Sigmoid colon (tissue), 7 donors: Measurements from ENCODE around the gene CEACAM16. TPM values are rescaled to one million over a fixed set of nuclear protein-coding genes. Genes with fewer than 3 reads are reported as not detected.
"Not testable (repeated sequence)": the region's sequence is repeated elsewhere in the genome, so short reads cannot be mapped to it uniquely, and the experiment has no call there.

Experiments
- DNase-seq: peaks from one replicate; pipeline ENCODE4 v3.0.0-alpha.2; 2019
- H3K27ac ChIP-seq, 4 donors: fragments of 200-600 bp; sonication (generic); one replicate each; pipeline ENCODE4 v1.5.1; 2016 to 2019; ENCODE audit warnings: mild to moderate bottlenecking in 1 of 4
- H3K27me3 ChIP-seq, 3 donors: fragments of 200-600 bp; sonication (generic); one replicate each; pipeline ENCODE4 v1.5.1; 2019; ENCODE audit warnings: mild to moderate bottlenecking in 1 of 3
- H3K36me3 ChIP-seq, 4 donors: fragments of 200-600 bp; sonication (generic); one replicate each; pipeline ENCODE4 v1.5.1; 2016 to 2019
- H3K4me1 ChIP-seq, 4 donors: fragments of 200-600 bp; sonication (generic); one replicate each; pipeline ENCODE4 v1.5.1; 2017 to 2019
- H3K4me3 ChIP-seq, 4 donors: fragments of 200-600 bp; sonication (generic); one replicate each; pipeline ENCODE4 v1.5.1; 2017 to 2019; ENCODE audit warnings: mild to moderate bottlenecking in 2 of 4, moderate library complexity in 1 of 4
- H3K9me3 ChIP-seq, 4 donors: fragments of 200-600 bp in 3 of 4; sonication (generic) in 3 of 4; one replicate each; pipeline versions ENCODE4 v1.5.1 to v1.6.1; 2013 to 2019
- EP300 ChIP-seq, 4 donors: sonication (generic); formaldehyde crosslinking; IDR thresholded peaks; one replicate each; pipeline ENCODE4 v1.6.1; 2017; ENCODE audit warnings: antibody characterized with exemption in 4 of 4
- POLR2A ChIP-seq, 2 donors: fragments of 450-650 bp; IDR thresholded peaks; one replicate each; pipeline ENCODE4 v1.6.1; 2016; ENCODE audit warnings: antibody characterized with exemption in 2 of 2, mild to moderate bottlenecking in 2 of 2, moderate library complexity in 2 of 2
- POLR2AphosphoS5 ChIP-seq, 4 donors: sonication (generic); formaldehyde crosslinking; IDR thresholded peaks; one replicate each; pipeline ENCODE4 v1.6.1; 2017; ENCODE audit warnings: antibody characterized with exemption in 4 of 4
- WGBS, 2 donors: extraction: QIAGEN DNeasy Blood & Tissue Kit; methylation state at CpG; one replicate each; pipeline ENCODE4 v1.1.7; 2013; 5-methylcytosine and 5-hydroxymethylcytosine counted together
- intact Hi-C: fragments of 100-400 bp; cut with DNase I; formaldehyde crosslinking; loops from one replicate; pipeline ENCODE4 v1.15.1; 2023
- polyA plus RNA-seq, 3 donors: library from polyadenylated mRNA; stranded (reverse); fragments of 200-250 nt; gene quantifications; one replicate each; pipeline ENCODE4 v1.2.3, GENCODE V29; 2013
- total RNA-seq, 4 donors: library from RNA; depleted of rRNA; stranded (reverse); fragments of >200 nt; gene quantifications; one replicate each; pipeline ENCODE4 v1.1.0, GENCODE V29; 2016
- TF ChIP-seq, protein P1 (sequence below), 4 experiments: fragments of 450-650 bp in 3 of 4; fragments of 200-600 bp in 1 of 4; IDR thresholded peaks; one replicate each; pipeline ENCODE4 v1.5.1; 2016 to 2019; ENCODE audit warnings: antibody characterized with exemption in 4 of 4, mild to moderate bottlenecking in 3 of 4, moderate library complexity in 2 of 4
- donor health status: healthy with polysubstance abuse.
- donor health status: Bipolar disorder and iron deficiency.
- donor health status: healthy.

Gene CEACAM16
- total and polyA plus RNA-seq, 7 donors: not detected

DNA sequence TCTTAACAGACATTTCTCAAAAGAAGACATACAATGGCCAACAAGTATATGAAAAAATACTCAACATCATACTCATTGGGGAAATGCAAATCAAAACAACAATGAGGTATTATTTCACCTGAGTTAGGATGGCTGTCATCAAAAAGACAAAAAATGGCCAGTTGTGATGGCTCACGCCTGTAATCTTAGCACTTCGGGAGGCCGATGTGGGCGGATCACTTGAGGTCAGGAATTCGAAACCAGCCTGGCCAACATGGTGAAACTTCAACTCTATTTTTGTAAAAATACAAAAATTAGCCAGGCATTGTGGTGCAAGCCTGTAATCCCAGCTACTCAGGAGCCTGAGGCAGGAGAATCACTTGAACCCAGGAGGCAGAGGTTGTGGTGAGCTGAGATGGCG is 22.0 kb downstream of the CEACAM16 start:
- intact Hi-C loops: no loop called here
- H3K36me3 ChIP-seq: no peaks in the 10 kb centered on the region
- no peak overlapping the region for H3K4me3 ChIP-seq
- peaks cover 0 to 46% (median 32%) of the 10 kb centered on the region in 4 donors for H3K4me1 ChIP-seq
- H3K27ac ChIP-seq: no peak overlapping the region
- H3K27me3 ChIP-seq: no peaks in the 10 kb centered on the region
- no peaks in the 10 kb centered on the region for H3K9me3 ChIP-seq
- DNase-seq: no peak
- TF ChIP-seq, protein P1, sequence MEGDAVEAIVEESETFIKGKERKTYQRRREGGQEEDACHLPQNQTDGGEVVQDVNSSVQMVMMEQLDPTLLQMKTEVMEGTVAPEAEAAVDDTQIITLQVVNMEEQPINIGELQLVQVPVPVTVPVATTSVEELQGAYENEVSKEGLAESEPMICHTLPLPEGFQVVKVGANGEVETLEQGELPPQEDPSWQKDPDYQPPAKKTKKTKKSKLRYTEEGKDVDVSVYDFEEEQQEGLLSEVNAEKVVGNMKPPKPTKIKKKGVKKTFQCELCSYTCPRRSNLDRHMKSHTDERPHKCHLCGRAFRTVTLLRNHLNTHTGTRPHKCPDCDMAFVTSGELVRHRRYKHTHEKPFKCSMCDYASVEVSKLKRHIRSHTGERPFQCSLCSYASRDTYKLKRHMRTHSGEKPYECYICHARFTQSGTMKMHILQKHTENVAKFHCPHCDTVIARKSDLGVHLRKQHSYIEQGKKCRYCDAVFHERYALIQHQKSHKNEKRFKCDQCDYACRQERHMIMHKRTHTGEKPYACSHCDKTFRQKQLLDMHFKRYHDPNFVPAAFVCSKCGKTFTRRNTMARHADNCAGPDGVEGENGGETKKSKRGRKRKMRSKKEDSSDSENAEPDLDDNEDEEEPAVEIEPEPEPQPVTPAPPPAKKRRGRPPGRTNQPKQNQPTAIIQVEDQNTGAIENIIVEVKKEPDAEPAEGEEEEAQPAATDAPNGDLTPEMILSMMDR (IDR thresholded peaks at IDR 0.05): no peak
- TF ChIP-seq EP300 (IDR thresholded peaks at IDR 0.05) (no peak), POLR2A (IDR thresholded peaks at IDR 0.05) (no peak), POLR2AphosphoS5 (IDR thresholded peaks at IDR 0.05) (no peak)
- 82 to 84% methylated on average over 6 of the region's 6 CpGs for WGBS, 2 donors

DNA sequence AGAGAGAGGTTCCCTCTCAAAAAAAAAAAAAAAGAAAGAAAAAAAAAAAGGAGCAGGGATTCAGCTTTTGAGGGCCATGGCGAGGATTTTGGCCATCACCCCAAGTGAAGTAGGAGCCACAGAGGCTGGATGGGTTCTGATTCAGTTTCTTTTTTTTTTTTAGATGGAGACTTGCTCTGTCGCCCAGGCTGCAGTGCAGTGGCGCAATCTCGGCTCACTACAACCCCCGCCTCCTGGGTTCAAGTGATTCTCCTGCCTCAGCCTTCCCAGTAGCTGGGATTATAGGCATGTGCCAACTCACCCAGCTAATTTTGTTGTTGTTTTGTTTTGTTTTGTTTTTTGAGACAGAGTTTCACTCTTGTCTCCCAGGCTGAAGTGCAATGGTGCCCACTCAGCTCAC is 22.4 kb downstream of the CEACAM16 start:
- H3K4me3 ChIP-seq, H3K27ac ChIP-seq, H3K36me3 ChIP-seq, DNase-seq, H3K9me3 ChIP-seq, H3K27me3 ChIP-seq, intact Hi-C loops: not testable (repeated sequence)
- H3K4me1 ChIP-seq: peaks cover 0 to 46% (median 32%) of the 10 kb centered on the region in 4 donors
- 89 to 94% methylated on average over 5 of the region's 5 CpGs for WGBS, 2 donors

DNA sequence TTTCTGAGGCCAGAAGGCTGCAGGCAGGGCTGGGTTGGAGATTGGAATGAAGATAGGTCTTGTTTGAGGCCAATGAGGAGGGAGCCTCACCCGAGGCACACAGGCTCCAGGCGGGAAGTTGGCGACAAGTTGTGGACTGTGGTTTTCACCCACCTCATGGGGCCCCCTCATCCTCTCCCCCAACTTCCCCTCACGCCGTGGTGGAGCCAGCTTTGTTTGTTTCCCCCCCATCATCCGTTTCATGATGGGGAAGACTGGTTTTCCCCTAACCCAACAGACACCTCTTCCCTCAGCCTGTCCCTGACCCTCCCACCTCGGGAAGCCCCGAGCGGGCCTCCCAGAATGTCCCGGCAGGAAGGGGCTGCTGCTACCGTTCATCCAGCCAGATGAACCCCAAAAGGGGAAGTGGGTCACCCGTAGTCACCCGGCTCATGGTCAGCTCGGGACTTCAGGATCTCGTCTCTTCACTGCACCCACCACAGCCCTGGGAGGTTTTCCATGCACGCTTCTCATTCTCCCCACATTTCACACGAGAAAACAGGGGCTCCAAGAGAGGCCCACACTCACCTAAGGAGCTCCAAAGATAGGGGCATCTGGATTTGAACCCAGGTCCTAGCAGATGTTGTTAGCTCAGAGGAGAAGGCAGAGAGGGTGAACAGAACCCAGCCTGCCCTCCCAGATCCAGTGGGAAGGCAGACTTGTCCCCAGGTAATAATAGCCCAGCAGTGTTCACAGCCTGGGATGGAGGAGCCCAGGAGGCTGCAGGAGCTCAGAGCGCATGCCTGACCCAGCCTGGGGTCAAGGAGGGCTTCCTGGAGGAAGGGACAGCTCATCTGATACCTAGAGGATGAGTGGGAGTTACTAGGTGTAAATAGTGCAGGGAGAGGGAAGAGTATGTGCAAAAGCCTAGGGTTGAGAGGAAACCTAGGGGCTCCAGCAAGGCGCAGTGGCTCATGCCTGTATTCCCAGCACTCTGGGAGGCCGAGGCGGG is 23.5 kb downstream of the CEACAM16 start:
- Histone ChIP-seq H3K4me3 (no peak overlapping the region), H3K27ac (peak overlapping the region in 1 of 4 donors; percentile 5), H3K36me3 (no peaks in the 10 kb centered on the region), H3K4me1 (peaks cover 0 to 46% (median 32%) of the 10 kb centered on the region in 4 donors), H3K9me3 (no peaks in the 10 kb centered on the region), H3K27me3 (no peaks in the 10 kb centered on the region)
- intact Hi-C loops: no loop called here
- WGBS, 2 donors: 37 to 64% methylated on average over 21 of the region's 21 CpGs
- no peak for TF ChIP-seq POLR2A (IDR thresholded peaks at IDR 0.05)
- no peak for DNase-seq

DNA sequence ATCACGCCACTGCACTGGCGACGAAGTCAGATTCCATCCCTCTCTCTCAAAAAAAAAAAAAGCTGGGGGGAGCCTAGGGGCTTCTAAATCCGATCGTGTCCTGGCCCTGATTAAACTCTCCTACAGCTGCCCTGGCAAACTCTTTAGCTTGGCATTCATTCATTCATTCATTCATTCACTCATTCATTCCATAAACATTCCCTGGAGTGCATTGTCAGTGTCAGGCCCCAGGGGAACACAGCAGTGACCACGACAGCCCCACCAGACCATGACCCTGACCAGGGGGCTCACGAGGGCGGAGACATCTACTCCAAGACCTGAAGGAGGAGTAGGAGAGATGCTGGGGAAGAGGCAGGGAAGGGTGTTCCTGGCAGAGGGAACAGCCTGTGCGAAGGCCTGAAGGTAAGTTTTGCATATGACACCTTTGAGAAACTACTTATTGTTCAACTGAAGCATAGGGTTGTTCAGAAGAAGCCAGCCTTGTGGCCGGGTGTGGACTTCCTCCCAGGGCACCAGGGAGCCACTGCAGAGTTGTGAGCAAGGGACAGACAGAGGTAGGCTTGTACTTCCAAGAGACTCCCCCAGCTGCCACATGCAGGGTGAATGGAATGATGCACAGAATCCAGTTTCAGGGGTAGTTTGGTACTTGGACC is 24.5 kb downstream of the CEACAM16 start:
- peaks cover 0 to 43% (median 28%) of the 10 kb centered on the region in 4 donors for H3K4me1 ChIP-seq
- no peak overlapping the region for H3K27ac ChIP-seq

DNA sequence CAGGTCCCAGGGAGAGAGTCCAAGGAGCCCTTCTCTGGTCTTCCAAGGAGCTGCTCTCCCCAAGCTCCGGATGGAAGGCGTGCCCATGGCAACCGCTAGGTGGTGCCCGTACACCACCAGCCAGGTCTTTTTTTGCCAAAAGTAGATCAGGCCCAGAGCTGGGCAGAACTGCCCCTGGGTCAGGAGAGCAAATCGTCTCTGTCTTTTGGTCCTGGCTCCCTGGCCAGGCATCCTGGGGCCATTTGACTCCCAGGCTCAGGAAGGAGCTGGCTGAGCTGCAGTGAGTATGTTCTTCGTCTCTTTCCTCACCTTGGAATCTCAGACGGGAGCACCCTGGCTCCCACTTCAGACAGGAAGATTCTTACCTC is 25.0 kb downstream of the CEACAM16 start:
- DNase-seq: peak; percentile 92
- WGBS, 2 donors: 4 to 18% methylated on average over 7 of the region's 7 CpGs
- Histone ChIP-seq H3K9me3 (no peaks in the 10 kb centered on the region), H3K4me1 (peaks cover 0 to 38% (median 23%) of the 10 kb centered on the region in 4 donors), H3K4me3 (no peak overlapping the region), H3K27ac (peak overlapping the region in 2 of 4 donors; percentile 3 to 30), H3K36me3 (no peaks in the 10 kb centered on the region), H3K27me3 (no peaks in the 10 kb centered on the region)
- peak in 1 of 4 donors; percentile 33 for TF ChIP-seq POLR2AphosphoS5 (IDR thresholded peaks at IDR 0.05)
- no peak for TF ChIP-seq POLR2A (IDR thresholded peaks at IDR 0.05)
- no peak for TF ChIP-seq EP300 (IDR thresholded peaks at IDR 0.05)
- TF ChIP-seq, protein P1 (IDR thresholded peaks at IDR 0.05): peak; percentile 96 to 98 (median 98)
- intact Hi-C loops: loop anchor here (1.0 kb wide), 1 partner anchor 46 kb away; no protein-coding TSS in a partner anchor

More for the DNA sequence above, 24.5 kb downstream of the CEACAM16 start:
- Histone ChIP-seq H3K36me3 (no peaks in the 10 kb centered on the region), H3K4me3 (no peak overlapping the region), H3K27me3 (no peaks in the 10 kb centered on the region), H3K9me3 (no peaks in the 10 kb centered on the region)
- TF ChIP-seq POLR2AphosphoS5 (IDR thresholded peaks at IDR 0.05) (no peak), POLR2A (IDR thresholded peaks at IDR 0.05) (no peak)
- WGBS, 2 donors: 58 to 63% methylated on average over 10 of the region's 10 CpGs
- no peak for DNase-seq
- intact Hi-C loops: no loop called here

DNA sequence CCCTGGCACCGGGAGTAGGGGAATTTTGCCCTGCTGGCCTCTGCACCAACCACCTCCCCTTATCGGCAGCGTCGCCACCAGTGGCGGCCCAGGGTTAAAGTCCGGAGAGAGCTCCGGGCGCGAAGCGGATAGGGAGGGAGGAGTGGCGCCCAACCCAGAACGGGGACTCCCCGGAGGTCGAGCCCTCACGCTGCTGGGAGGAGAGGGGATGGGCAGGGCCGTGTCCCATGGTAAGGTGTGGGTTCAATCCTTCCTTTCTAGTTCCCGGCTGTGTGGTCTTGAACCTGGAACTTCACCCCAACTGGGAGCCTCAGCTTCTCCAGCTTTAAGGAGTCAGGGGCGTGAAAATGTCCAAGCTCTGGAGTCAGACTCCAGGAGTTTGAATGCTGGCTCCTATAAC is 26.3 kb downstream of the CEACAM16 start:
- no peaks in the 10 kb centered on the region for H3K9me3 ChIP-seq
- no peaks in the 10 kb centered on the region for H3K27me3 ChIP-seq
- no peak for TF ChIP-seq EP300 (IDR thresholded peaks at IDR 0.05)
- TF ChIP-seq POLR2AphosphoS5 (IDR thresholded peaks at IDR 0.05): no peak
- TF ChIP-seq, protein P1 (IDR thresholded peaks at IDR 0.05): no peak
- TF ChIP-seq POLR2A (IDR thresholded peaks at IDR 0.05): peak in 1 of 2 donors; percentile 6
- H3K4me1 ChIP-seq: peaks cover 0 to 31% (median 18%) of the 10 kb centered on the region in 4 donors
- no peak overlapping the region for H3K4me3 ChIP-seq
- 7 to 33% methylated on average over 18 of the region's 18 CpGs for WGBS, 2 donors
- peak overlapping the region in 1 of 4 donors; percentile 3 for H3K27ac ChIP-seq
- intact Hi-C loops: no loop called here
- no peak for DNase-seq
- H3K36me3 ChIP-seq: no peaks in the 10 kb centered on the region
